PC-9 (cell line): Measurements from ENCODE around the gene MERTK.

Experiments
- CTCF ChIP-seq: fragments of 200-600 bp; sonication (generic); conservative IDR thresholded peaks from 2 replicates; pipeline ENCODE4 v1.6.1; 2017; ENCODE audit warnings: mixed run types, antibody characterized with exemption, mild to moderate bottlenecking, moderate library complexity
- EZH2 ChIP-seq: fragments of 200-600 bp; sonication (generic); IDR thresholded peaks from 2 replicates; pipeline ENCODE4 v1.8.0; 2017; ENCODE audit warnings: antibody characterized with exemption, low read depth

DNA sequence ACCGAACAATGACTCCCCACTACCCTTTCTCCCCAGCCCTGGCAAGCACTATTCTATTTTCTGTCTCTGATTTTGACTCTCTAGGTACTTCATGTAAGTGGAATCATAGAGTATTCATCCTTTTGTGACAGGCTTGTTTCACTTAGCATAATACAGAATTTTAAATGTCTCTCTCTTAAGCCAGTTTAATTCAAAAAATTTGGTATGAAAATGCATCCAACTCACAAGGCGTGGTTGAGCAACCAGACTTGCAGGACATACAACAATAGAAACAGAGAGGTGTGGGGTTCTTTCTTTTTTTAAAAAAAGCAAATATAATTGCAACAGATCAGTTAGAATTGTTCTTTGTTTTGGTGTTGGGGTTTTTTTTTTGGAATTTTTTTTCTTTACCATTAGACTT lies 109.1 kb downstream of the MERTK start:
- TF ChIP-seq EZH2 (no peak), CTCF (no peak)
